CD4-positive, alpha-beta T cell treated with Interleukin-15 for 4 hours (primary cell): ENCODE measurements around the gene ARRDC2.
"Not testable (repeated sequence)": the region's sequence is repeated elsewhere in the genome, so short reads cannot be mapped to it uniquely, and the experiment has no call there.

ENCODE experiments used
- DNase-seq: peaks from one replicate; pipeline ENCODE4 v3.0.0-alpha.2; 2020; ENCODE audit warnings: low spot score

ARRDC2 gene

DNA sequence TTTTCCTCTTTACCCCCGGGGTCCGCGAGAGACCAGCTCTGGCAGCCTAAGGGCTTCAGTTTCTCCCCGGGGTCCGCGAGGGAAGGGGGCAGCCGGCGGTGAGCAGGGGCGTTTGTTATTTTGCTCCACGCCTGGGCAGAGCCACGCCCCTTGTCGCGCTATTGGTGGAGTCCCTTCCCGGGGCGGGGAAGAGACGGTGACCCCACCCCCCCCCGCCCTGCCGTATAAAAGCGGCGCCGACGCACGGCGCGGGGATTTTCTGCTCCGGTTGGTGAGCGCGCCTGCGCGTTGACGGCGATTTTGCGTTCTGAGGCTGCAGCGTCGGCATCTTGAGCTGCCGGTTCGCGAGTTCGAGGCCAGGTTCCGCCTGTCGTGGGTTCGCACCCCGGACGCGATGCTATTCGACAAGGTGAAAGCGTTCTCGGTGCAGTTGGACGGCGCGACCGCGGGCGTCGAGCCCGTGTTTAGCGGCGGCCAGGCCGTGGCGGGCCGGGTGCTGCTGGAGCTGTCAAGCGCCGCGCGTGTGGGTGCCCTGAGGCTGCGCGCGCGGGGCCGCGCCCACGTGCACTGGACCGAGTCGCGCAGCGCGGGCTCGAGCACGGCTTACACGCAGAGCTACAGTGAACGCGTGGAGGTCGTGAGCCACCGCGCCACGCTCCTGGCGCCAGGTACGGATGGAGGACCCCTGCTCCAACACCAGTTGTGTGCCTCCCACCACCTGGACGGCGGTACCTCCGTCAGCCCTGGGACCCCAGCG, at the start of gene ARRDC2:
ARRDC2 (plus strand) TSS at position 254 of the 757 bp plus-strand sequence; CDS start at position 395, 141 bp downstream.
- DNase-seq = peak; percentile 90

DNA sequence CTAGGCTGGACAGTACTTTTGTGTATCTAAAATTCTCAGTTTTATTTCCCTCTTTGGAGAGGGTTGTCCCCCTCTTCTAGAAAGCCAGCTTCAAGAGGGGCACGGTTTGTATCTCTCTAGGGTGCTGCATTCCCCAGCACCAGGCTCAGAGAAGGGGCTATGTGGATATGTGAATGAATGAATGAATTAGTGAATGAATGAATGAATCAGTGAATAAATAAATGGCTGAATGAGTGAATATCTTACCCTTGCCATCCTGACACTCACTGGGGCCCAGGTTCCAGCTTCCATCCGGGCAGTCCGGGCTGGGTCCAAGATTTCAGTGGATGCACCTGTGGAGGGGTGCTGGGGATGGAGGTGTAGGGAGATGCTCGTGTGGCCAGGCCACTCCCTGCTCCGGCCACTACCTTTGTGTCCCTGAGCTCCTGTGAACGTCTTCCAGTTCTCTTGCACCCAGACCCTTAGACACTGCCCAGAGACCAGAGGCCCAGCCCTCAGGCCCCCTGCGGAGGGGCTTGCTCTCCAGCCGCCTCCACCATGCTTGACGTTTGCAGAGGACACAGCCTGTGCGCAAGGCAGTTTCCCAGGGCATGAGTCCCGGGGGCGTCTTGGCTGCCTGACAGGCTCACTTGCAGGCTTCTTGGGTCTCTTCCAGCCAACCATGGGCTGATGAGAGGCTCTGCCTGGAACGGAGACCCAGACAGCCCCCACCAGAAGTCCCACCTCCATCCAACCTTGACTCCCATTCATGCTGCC, 43.9 kb upstream of the ARRDC2 start:
- no peak for DNase-seq

DNA sequence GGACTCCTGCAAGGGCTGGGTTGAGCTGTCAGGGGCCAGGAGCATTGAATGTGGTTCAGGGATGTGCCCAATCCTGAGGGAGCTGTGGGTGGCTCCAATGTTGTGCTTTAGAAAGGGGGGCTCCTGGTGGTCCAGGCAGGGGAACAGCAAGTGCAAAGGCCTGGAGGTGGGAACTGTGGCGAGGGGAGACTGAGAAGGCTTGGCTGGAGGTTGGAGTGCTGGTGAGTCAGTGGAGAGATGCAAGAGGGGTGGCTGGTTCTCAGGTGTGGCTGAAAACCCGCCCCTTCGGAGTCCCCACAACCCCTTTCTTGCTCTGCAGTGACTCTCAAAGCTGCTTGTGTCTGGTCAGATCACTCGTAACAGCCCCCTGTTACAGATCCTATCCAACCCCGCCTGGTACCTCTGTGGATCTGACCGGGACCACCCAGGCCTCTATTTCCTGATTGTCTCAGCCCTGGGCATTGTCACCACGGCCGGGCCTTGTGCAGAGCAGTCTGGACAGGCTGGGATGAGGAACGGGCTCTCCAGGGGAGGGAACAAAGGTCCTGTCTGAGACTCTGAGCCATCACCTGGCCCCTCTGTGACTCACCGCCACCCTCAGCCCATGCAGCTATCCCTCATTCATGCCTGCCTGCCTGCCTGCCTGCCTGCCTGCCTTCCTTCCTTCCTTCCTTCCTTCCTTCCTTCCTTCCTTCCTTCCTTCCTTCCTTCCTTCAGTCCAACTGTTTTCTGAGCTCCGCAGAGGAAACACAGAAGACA, 42.4 kb upstream of the ARRDC2 start:
- DNase-seq = no peak

DNA sequence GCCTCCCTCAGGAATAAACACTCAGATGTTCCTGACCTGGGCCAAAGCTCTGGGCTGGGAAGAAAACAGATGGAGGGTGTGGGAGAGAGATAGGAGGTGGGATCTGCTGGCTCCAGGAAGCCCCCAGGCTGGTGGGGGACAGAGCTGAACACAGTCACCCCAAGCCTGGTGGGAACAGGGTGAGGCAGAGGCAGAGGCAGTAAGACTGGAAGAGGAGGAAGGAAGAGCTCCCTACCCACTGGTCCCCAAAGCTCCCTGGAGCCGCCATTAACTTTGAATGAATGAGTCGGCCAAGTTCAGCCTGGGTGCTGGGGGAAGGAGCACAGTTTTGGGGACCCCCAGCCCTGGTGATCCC, 41.9 kb upstream of the ARRDC2 start:
- no peak for DNase-seq

DNA sequence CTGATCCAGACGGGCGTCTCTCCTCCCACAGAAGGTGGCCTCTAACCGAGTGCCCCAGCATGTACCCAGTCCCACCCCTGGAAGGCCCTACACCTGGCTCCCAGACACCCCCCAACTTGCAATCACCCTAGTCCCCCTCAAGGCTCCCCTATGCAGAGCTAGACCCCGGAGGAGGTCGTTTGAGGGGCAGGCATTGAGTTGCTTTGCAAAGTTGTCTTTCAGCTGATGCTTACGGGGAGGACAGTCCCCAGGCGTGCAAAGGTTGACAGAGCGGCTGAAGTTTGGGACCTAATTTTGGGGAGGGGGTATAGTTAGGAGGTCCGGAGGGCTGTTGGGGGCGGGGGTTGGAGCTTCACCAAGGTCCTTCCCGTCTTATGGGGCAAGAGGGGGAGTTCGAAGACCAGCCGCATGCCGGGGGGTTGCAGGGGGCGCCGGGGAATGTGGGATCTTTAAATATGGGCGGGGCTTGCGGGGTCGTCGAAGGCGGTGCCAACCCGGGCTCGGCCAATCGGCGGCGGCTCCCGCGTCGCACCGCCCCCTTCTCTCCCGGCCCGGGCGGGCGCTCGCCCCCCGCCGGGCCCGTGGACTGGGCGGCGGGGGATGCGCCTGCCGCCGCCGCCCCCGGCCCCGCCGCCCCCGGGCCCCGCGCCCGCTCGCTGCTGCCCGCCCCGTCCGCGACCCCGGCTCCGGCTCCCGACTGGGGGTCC, 41.3 kb upstream of the ARRDC2 start, which contains the start of gene KCNN1:
KCNN1 (plus strand) TSS at position 558 of the 707 bp plus-strand sequence. CDS start 6,782 bp downstream, outside the sequence.
- DNase-seq = no peak

GRCh38 chr19:17967257-17968051, 40.5 kb upstream of the ARRDC2 start:
- DNase-seq = no peak

- DNase-seq = no peak
Measured at GRCh38 chr19:17968362-17968761, 39.6 kb upstream of the ARRDC2 start.

DNA sequence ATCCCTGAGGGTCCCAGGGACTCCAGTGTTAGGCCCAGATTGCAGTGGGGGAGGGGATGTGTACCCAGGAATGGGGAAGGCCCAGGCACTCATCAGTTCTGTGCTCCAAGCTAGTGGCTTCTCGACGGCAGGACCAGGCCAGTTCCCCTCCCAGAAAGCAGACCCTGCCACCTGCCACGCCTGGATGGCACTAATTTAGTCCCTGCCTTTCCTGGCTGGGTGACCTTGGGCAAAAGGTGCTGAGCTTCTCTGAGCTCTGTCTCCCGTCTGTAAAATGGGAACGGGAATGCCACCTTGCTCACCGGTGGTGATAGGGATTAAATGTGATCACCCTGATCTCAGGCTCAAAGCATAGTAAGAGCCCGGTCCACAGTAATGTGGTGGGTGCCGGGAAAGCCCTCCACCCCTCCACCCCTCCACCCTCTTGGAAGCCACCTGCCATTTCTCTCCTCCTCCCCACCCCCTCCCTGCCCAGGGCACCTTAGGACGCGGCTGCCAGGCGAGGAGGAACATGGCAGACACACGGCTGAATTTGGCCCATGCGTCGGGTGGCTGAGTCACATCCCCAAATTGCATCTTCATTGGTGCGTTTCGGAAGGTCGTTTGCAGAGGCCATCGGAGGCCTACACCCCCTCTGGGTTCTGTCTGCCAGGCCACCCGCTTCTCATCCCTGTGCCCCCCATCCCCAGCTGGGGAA, 38.7 kb upstream of the ARRDC2 start:
- no peak for DNase-seq

DNA sequence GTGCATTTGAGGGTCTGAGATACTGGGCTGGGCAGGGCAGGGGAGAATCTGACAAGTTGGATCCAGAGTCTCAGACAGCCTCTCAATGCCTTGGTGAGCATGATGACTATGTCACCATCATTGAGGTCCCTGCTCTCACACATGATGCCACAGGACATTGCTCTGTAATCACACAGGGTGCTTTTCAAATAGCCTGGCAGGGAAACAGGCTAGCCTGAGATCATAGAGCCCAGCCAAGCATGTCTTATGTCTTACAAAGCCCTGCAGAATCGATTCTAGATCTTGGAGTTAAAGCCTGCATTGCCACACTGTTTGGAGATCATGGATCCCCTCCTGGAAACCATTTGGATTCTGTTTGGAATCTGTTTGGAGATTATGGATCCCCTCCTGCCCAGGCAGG, 35.7 kb upstream of the ARRDC2 start:
- no peak for DNase-seq

GRCh38 chr19:17973759-17974158, 34.2 kb upstream of the ARRDC2 start:
- DNase-seq = no peak

DNA sequence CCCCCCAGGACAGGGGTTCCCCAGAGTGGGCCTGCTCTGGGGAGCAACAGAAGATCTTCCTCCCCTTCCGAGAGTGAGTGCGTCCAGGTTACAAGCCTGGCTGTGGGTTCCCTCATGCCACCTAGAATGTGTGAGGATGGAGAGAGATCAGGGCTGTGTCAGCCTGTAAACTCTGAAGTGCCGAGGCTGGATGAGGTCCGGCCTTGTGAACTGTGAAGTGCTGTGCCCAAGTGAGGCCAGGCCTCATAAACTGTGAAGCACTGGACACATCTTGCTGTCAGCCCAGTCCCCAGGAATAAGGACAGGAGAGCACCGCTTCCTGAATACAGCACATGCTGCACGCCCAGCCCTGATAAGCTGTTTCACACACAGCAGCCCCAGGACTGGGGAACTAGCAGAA, 33.4 kb upstream of the ARRDC2 start:
- DNase-seq = no peak

GRCh38 chr19:17975032-17975431, 32.9 kb upstream of the ARRDC2 start:
- DNase-seq = no peak

- DNase-seq = no peak
Measured at GRCh38 chr19:17977021-17977420, 30.9 kb upstream of the ARRDC2 start.

DNA sequence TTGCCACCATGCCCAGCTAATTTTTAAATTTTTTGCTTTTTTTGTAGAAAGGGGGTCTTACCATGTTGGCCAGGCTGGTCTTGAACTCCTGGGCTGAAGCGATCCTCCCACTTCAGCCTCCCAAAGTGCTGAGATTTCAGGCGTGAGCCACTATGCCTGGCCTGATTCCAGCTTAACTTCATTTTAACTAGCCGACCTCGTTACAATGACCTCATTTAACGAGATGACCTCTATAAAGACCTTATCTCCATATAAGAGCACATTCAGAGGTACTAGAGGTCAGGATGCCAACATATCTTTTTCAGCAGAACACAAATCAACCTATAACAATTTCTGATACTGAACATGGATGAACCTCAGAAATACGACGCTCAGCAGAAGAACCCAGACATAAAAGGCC, 30.5 kb upstream of the ARRDC2 start:
- DNase-seq = no peak

DNA sequence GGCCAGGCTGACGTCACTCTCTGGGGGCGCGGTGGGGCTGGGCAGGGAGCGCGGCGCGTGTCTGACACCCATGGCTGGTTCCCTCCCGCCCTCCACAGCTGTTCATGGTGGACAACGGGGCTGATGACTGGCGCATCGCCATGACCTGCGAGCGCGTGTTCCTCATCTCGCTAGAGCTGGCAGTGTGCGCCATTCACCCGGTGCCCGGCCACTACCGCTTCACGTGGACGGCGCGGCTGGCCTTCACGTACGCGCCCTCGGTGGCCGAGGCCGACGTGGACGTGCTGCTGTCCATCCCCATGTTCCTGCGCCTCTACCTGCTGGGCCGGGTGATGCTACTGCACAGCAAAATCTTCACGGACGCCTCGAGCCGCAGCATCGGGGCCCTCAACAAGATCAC, 26.4 kb upstream of the ARRDC2 start:
- no peak for DNase-seq

DNA sequence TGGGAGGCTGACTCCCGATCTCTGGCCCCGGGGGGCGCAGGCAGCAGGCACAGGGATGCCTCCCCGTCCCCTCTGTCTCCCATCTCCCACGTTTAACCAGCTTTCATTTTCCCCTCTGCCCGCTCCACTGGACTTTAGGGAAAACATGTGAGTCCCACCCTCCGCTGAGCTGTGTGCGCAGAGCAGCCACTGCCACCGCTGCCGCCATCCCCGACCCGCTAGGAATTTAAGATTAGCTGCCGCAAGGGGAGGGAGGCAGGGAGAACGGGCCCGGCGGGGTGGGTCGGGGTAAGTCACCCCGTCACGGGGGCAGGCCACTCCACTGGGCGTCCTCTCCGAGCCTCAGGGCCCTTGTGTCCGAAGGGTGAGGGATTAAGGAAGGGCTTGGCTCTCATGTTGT, 25.5 kb upstream of the ARRDC2 start:
- DNase-seq = no peak

DNA sequence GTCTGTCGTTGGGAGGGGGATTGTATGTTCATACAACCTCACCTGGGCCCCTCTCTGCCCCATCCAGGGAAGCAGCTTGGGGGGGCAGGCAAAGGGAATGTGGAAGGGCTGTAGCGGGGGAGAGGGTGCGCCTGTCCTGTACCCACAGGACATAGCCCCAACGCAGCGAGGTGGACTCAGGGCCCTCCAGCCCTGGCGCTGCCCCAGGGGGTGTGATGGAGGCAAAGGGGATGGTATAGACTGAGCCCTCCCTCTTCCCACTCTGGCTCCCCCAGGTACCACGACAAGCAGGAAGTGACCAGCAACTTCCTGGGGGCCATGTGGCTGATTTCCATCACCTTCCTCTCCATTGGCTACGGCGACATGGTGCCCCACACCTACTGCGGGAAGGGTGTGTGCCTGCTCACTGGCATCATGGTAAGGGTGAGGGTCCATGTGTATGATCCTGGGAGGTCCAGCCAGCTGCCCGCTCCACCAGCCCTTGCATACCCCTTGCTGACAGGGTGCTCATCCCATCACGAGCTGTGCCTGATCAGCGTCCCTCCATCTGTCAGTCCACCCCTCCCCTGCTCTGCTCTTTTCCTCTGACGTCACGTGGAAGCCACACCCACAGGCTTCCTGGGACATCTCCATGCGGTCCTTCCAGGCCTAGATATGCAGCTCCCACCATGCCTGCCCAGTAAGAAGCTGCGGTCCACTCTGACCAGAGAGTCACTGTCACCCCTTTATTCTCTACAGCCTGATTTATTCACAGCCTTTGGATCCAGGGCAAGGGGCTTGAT, 22.7 kb upstream of the ARRDC2 start:
- no peak for DNase-seq

GRCh38 chr19:17986569-17986968, 21.4 kb upstream of the ARRDC2 start:
- DNase-seq = not testable (repeated sequence)

DNA sequence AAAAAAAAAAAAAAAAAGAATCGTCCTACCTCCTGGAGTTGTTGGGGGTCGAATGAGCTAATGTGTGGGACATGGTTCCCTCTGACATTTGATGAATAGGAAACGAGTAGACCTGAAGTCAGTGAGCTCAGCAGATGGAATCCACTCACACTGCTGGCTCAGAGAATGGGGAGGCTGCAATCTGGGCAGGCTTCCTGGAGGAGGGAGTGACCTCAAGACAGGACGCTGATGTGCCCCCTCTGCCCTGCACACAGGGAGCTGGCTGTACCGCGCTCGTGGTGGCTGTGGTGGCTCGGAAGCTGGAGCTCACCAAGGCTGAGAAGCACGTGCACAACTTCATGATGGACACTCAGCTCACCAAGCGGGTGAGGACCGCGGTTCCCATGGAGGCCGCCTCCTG, 19.8 kb upstream of the ARRDC2 start:
- no peak for DNase-seq
